Measurements from ENCODE around the gene PTPRN2. TPM values are rescaled to one million over a fixed set of nuclear protein-coding genes. Genes with fewer than 3 reads are reported as not detected.
"Not testable (repeated sequence)": the region's sequence is repeated elsewhere in the genome, so short reads cannot be mapped to it uniquely, and the experiment has no call there.

PTPRN2 gene
- total RNA-seq, 2 experiments from 2014 or later: 0.46 to 0.51 TPM

DNA sequence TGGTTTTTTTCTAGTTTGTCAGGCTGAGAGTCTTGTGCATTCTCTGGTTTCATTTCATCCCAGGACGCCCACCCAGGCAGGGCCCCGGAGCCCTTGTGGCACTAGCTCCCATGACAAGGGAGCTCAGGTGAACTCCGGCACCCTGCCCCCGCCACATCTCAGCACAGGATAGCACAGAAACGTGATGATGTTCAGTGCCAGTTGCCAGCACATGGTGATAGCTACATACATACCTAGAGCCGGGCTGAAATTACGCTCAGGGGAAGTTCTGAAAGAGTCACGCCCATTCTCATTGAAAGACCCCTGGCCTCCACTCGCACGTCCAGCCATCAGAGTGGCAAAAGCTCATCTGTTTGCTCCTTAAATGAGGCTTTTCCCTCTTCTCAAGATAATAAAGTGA is 273.7 kb downstream of the PTPRN2 start:
- no peak overlapping the region for H3K4me3 Mint-ChIP-seq
- H3K27me3 Mint-ChIP-seq: peaks cover 6% of the 10 kb centered on the region
- POLR2A ChIA-PET: no interaction called here
- H3K36me3 Mint-ChIP-seq (ENCODE audit: low read depth): no peaks in the 10 kb centered on the region
- ATAC-seq (no peak), DNase-seq (no peak)
- CTCF ChIA-PET: no interaction called here
- H3K9me3 Mint-ChIP-seq (ENCODE audit: low read depth): peaks cover 13% of the 10 kb centered on the region
- H3K4me1 Mint-ChIP-seq: no peaks in the 10 kb centered on the region
- intact Hi-C loops (cut with DNase I, micrococcal nuclease): no loop called here
- H3K27ac Mint-ChIP-seq: no peak overlapping the region

DNA sequence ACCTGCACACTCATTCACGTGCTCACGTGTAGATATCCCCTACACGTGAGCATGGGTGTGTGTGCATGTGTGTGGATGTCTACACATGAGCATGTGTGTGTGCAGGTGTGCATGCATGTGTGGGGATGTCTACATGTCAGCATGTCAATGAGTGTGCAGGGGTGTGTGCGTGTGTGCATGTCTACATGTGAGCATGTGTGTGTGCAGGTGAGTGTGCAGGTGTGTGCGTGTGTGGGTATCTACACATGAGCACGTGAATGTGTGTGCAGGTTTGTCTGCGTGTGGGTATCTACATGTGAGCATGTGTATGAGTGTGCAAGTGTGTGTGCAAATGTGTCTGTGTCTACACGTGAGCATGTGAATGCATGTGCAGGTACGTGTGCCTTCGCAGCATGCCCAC is 274.8 kb downstream of the PTPRN2 start:
- Mint-ChIP-seq H3K27me3 (peaks cover 6% of the 10 kb centered on the region), H3K4me1 (no peaks in the 10 kb centered on the region), H3K27ac (no peak overlapping the region), H3K9me3 (ENCODE audit: low read depth) (peaks cover 13% of the 10 kb centered on the region), H3K4me3 (no peak overlapping the region), H3K36me3 (ENCODE audit: low read depth) (no peaks in the 10 kb centered on the region)
- POLR2A ChIA-PET: no interaction called here
- CTCF ChIA-PET: no interaction called here
- ATAC-seq: no peak
- intact Hi-C loops (cut with DNase I, micrococcal nuclease): no loop called here
- no peak for DNase-seq

GRCh38 chr7:158311791-158312190 is 275.8 kb downstream of the PTPRN2 start:
- Mint-ChIP-seq H3K4me1 (no peaks in the 10 kb centered on the region), H3K4me3 (no peak overlapping the region), H3K27me3 (no peaks in the 10 kb centered on the region), H3K9me3 (ENCODE audit: low read depth) (peaks cover 17% of the 10 kb centered on the region), H3K36me3 (ENCODE audit: low read depth) (no peaks in the 10 kb centered on the region), H3K27ac (no peak overlapping the region)
- ChIA-PET CTCF (no interaction called here), POLR2A (no interaction called here)
- ATAC-seq: no peak
- no peak for DNase-seq
- intact Hi-C loops (cut with DNase I, micrococcal nuclease): no loop called here

DNA sequence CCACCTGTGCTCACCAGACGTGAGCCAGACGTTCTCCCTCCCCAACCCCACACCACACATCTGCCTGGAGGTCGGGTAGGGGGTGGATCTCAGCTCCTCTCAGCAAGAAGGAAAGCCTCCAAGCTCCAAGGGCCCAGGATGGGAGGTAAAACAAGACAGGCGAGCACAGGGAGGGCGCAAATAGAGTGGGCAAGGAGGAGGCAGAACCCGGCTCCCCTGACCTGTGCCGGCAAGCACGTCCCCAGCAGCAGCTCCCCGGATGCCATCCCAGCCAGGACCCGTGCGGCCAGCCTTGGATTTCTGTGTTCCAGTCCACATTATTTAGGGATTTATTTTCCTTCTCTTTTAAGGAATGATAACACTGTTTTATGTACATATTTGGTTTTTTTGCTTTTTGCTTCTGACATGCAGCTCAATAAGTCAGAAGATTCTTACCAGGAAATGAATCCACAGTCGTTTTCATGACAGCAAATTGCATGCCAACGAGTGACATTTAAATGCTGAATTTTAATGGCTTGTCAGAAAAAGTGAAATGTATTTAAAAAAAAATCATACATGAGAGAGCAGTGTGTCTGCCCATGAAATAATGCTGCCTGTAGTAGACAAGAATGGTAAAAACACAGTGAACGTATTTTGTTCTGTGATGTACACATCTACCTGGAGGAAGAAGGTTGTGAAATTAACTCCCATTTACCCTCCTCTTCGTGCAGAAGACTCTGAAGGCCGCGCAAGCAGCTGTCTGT is 276.5 kb downstream of the PTPRN2 start:
- ChIA-PET CTCF (no interaction called here), POLR2A (no interaction called here)
- no peak for ATAC-seq
- H3K27me3 Mint-ChIP-seq: no peaks in the 10 kb centered on the region
- no peak overlapping the region for H3K4me3 Mint-ChIP-seq
- H3K4me1 Mint-ChIP-seq: no peaks in the 10 kb centered on the region
- H3K36me3 Mint-ChIP-seq (ENCODE audit: low read depth): no peaks in the 10 kb centered on the region
- no peak for DNase-seq
- no peak overlapping the region for H3K27ac Mint-ChIP-seq
- intact Hi-C loops (cut with DNase I, micrococcal nuclease): no loop called here
- peaks cover 17% of the 10 kb centered on the region for H3K9me3 Mint-ChIP-seq (ENCODE audit: low read depth)

GRCh38 chr7:158309868-158310763 is 277.5 kb downstream of the PTPRN2 start:
- CTCF ChIA-PET: no interaction called here
- H3K4me3 Mint-ChIP-seq: no peak overlapping the region

GRCh38 chr7:158308001-158308400 is 279.6 kb downstream of the PTPRN2 start:
- ATAC-seq (no peak), DNase-seq (no peak)
- Mint-ChIP-seq H3K4me3 (no peak overlapping the region), H3K9me3 (ENCODE audit: low read depth) (peaks cover 17% of the 10 kb centered on the region), H3K27me3 (peaks cover 2% of the 10 kb centered on the region), H3K4me1 (no peaks in the 10 kb centered on the region), H3K27ac (no peak overlapping the region), H3K36me3 (ENCODE audit: low read depth) (no peaks in the 10 kb centered on the region)
- ChIA-PET CTCF (interaction anchor here (0.6 kb wide), 1 partner anchor 60 kb away, joined by 4 read pairs; no protein-coding TSS in a partner anchor), POLR2A (no interaction called here)
- intact Hi-C loops (cut with DNase I, micrococcal nuclease): no loop called here

More at GRCh38 chr7:158309868-158310763, 277.5 kb downstream of the PTPRN2 start:
- POLR2A ChIA-PET: no interaction called here
- no peak for ATAC-seq
- no peaks in the 10 kb centered on the region for H3K4me1 Mint-ChIP-seq
- H3K27me3 Mint-ChIP-seq: no peaks in the 10 kb centered on the region
- intact Hi-C loops (cut with DNase I, micrococcal nuclease): no loop called here
- H3K36me3 Mint-ChIP-seq (ENCODE audit: low read depth): no peaks in the 10 kb centered on the region
- DNase-seq: no peak
- peaks cover 17% of the 10 kb centered on the region for H3K9me3 Mint-ChIP-seq (ENCODE audit: low read depth)
- H3K27ac Mint-ChIP-seq: no peak overlapping the region

- ATAC-seq; CTCF ChIA-PET; DNase-seq; H3K36me3 Mint-ChIP-seq (ENCODE audit: low read depth); POLR2A ChIA-PET; H3K27ac Mint-ChIP-seq; H3K4me1 Mint-ChIP-seq; intact Hi-C loops (cut with DNase I, micrococcal nuclease); H3K27me3 Mint-ChIP-seq; H3K4me3 Mint-ChIP-seq; H3K9me3 Mint-ChIP-seq (ENCODE audit: low read depth): not testable (repeated sequence)
Observed at GRCh38 chr7:158304072-158304471, 283.6 kb downstream of the PTPRN2 start.

DNA sequence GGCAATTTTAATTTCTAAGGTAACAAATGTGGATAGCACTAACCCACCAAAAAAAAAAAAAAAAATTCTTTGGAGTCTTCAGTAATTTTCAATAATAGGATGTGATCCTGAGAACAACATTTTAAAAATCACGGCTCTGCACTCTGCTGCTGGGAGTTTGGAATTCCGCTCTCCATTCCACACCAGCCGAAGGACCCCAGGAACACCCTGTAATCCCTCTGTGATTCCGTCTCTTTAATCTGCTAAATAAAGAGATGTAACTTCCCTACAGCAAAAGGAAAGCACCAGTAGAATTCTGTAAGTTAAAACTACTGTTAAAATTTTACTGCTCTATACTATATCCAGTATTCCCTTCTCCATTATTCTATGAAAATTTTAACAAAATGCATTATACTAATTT is 284.5 kb downstream of the PTPRN2 start:
- Mint-ChIP-seq H3K27ac (no peak overlapping the region), H3K4me3 (no peak overlapping the region), H3K27me3 (peaks cover 6% of the 10 kb centered on the region), H3K36me3 (ENCODE audit: low read depth) (no peaks in the 10 kb centered on the region), H3K4me1 (no peaks in the 10 kb centered on the region), H3K9me3 (ENCODE audit: low read depth) (peaks cover 4% of the 10 kb centered on the region)
- CTCF ChIA-PET: no interaction called here
- ATAC-seq: no peak
- no peak for DNase-seq
- POLR2A ChIA-PET: no interaction called here
- intact Hi-C loops (cut with DNase I, micrococcal nuclease): no loop called here

DNA sequence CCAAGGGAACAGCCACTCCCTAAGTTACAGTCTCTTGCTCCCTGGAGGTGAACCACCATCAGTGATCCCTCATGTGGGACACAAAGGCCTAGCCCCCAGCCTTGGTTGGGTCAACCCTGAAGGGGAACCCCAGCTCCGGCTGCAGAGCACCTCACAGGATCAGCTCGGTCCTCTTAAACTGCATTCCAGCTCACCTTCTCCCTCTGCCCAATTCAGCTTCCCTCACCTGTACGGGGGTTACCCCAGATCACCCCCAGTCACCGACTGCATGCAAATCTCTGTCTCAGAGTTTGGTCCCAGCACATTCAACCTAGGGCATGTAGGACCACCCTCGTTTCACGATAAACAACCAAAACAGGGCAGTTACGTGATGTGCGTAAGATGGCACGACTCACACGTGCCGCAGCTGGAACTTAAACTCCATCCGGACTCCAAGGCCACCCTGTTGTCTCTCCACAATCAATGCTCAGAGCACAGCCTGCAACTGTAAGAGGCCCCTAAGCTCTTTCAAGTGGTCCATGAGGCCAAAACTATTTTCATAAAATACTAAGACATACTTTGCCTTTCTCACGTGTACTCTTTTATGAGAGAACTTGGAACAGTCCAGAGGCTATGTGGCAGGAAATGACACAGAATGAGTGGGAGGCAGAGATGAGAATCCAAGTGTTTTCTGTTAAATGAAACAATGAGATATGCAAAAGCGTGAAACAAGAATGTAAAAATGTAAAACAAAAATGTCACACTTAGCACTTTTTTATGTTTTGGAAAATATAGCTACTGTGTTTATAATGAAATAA is 285.2 kb downstream of the PTPRN2 start:
- Mint-ChIP-seq H3K9me3 (ENCODE audit: low read depth) (peaks cover 2% of the 10 kb centered on the region), H3K36me3 (ENCODE audit: low read depth) (no peaks in the 10 kb centered on the region), H3K27me3 (peaks cover 6% of the 10 kb centered on the region), H3K4me1 (no peaks in the 10 kb centered on the region), H3K4me3 (no peak overlapping the region), H3K27ac (no peak overlapping the region)
- intact Hi-C loops (cut with DNase I, micrococcal nuclease): no loop called here
- no peak for ATAC-seq
- no peak for DNase-seq
- CTCF ChIA-PET: no interaction called here
- POLR2A ChIA-PET: no interaction called here

DNA sequence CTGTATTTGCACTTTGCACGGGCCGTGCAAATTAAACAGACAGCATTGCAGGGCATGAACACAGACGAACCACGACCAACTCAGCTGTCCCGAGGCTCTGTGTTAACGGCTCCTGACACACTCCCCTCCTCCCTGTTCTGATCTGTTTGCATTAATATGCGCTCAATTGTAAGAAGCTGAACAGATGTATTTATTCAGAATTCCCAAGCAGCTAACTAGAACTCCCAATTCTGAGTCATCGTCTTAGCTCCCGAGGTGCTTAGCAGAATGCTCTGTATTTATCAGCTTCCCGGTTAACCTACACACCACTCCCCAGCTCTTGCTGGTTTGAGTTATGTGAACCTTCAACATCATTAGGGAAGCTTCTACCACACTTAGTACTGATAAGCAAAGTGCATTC is 286.4 kb downstream of the PTPRN2 start:
- H3K4me3 Mint-ChIP-seq: no peak overlapping the region
- no peak for ATAC-seq
- intact Hi-C loops (cut with DNase I, micrococcal nuclease): no loop called here
- H3K4me1 Mint-ChIP-seq: no peaks in the 10 kb centered on the region
- ChIA-PET CTCF (no interaction called here), POLR2A (no interaction called here)
- no peak for DNase-seq
- no peaks in the 10 kb centered on the region for H3K36me3 Mint-ChIP-seq (ENCODE audit: low read depth)
- H3K27me3 Mint-ChIP-seq: peaks cover 6% of the 10 kb centered on the region
- H3K9me3 Mint-ChIP-seq (ENCODE audit: low read depth): no peaks in the 10 kb centered on the region
- H3K27ac Mint-ChIP-seq: no peak overlapping the region

GRCh38 chr7:158300427-158300826 is 287.2 kb downstream of the PTPRN2 start:
- Mint-ChIP-seq H3K27me3 (peaks cover 9% of the 10 kb centered on the region), H3K36me3 (ENCODE audit: low read depth) (peaks cover 2% of the 10 kb centered on the region), H3K4me3 (no peak overlapping the region), H3K9me3 (ENCODE audit: low read depth) (peaks cover 1% of the 10 kb centered on the region), H3K4me1 (no peaks in the 10 kb centered on the region), H3K27ac (no peak overlapping the region)
- intact Hi-C loops (cut with DNase I, micrococcal nuclease): no loop called here
- CTCF ChIA-PET: no interaction called here
- no peak for ATAC-seq
- POLR2A ChIA-PET: no interaction called here
- DNase-seq: no peak
